Measurements from ENCODE around the gene SLC23A3.
A peak's percentile ranks its signal among the peaks of the same experiment; 100 is the strongest.
"Not testable (repeated sequence)": the region's sequence is repeated elsewhere in the genome, so short reads cannot be mapped to it uniquely, and the experiment has no call there.

The SLC23A3 gene

DNA sequence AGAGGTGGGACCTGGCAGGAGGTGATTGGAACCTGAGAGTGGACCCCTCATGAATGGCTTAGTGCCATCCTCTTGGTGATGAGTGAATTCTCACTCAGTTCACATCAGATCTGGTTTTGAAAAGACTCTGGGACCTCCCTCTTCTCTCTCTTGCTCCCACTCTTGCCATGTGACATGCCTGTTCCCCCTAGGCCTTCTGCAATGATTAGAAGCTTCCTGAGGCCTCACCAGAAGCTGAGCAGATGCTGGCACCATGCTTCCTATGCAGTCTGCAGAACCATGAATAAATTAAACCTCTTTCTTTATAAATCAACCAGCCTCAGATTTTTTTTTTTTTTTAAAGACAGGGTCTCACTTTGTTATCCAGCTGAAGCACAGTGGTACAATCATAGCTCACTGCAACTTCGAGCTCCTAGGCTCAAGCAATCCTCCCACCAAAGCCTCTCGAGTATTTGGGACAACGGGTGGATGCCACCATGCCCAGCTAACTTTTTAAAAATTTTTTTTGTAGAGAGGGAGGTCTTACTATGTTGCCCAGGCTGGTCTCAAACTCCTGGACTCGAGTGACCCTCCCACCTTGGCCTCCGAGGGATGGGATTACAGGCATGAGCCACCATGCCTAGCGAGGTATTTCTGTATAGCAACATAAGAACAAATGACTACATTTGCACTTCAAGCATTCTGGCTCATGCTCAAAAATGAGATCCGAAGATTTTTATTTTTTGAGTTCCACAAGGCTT is 34.8 kb upstream of the SLC23A3 start:
- DNase-seq: no peak

DNA sequence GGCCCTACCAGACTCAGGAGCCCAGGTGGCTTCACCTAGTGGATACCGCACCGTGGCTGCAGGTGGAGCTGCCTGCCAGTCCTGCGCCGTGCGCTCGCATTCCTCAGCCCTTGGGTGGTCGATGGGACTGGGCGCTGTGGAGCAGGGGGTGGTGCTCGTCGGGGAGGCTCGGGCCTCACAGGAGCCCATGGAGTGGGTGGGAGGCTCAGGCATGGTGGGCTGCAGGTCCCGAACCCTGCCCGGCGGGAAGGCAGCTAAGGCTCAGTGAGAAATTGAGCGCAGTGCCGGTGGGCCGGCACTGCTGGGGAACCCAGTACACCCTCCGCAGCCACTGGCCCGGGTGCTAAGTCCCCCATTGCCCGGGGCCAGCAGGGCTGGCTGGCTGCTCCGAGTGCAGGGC is 31.5 kb upstream of the SLC23A3 start:
- not testable (repeated sequence) for DNase-seq

DNA sequence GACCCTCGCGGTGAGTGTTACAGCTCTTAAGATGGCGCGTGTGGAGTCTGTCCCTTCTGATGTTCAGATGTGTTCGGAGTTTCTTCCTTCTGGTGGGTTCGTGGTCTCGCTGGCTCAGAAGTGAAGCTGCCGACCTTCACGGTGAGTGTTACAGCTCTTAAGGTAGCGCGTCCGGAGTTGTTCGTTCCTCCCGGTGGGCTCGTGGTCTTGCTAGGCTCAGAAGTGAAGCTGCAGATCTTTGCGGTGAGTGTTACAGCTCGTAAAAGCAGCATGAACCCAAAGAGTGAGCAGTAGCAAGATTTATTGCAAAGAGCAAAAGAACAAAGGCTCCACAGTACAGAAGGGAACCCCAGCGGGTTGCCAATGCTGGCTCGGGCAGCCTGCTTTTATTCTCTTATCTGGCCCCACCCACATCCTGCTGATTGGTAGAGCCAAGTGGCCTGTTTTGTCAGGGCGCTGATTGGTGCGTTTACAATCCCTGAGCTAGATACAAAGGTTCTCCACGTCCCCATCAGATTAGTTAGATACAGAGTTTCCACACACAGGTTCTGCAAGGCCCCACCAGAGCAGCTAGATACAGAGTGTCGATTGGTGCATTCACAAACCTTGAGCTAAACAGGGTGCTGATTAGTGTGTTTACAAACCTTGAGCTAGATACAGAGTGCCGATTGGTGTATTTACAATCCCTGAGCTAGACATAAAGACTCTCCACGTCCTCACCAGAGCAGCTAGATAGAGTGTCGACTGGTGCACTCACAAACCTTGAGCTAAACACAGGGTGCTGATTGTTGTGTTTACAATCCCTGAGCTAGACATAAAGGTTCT is 30.9 kb upstream of the SLC23A3 start:
- DNase-seq: not testable (repeated sequence)

DNA sequence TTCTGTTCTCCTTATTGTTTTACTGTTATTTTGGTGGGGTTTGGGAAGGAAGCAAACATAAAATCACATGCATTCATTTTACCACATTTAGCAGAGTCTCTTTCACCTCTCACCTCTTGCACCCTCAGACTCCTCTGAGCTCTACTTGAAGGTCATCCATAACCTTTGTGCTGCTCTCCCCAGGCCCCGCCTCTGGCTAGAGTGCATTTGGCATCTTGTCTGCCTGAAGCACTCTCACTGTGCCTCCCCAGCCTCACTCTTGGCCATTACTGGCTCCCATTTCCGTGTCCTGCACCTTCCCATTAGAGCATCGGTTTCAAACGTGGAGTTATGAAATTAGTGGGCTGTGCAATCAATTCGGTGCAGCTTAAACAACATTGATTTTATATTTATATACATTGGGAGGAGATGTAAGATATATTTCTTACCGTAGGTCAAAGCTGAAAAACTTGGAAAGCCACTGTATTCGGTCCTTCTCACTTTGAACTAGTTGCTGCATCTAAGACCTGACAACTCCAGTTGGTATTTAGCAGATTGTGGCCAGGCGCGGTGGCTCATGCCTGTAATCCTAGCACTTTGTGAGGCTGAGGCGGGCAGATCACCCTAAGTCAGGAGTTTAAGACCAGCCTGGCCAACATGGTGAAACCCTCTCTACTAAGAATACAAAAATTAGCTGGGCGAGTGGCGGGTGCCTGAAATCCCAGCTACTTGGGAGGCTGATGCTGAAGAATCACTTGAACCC is 29.8 kb upstream of the SLC23A3 start:
- DNase-seq: no peak

DNA sequence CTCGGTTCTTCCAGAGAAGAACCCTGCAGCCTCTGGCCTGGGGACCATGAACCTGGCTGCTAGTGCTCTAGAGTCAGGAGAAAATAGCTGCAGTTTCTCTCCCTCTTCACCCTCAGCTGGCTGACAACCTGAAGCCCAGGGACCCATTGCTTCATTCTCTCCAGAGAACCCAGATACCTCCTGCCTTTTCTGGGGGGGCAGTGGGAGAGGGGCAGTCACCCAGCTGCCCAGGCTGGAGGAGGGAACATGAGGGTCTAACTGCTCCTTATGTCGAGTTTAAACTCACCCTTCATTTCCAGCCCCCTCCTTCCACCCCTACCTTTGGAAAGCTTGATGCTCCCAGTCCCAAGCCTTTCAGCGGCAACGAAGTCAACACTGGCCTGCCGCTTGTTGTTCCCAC is 29.1 kb upstream of the SLC23A3 start:
- no peak for DNase-seq

DNA sequence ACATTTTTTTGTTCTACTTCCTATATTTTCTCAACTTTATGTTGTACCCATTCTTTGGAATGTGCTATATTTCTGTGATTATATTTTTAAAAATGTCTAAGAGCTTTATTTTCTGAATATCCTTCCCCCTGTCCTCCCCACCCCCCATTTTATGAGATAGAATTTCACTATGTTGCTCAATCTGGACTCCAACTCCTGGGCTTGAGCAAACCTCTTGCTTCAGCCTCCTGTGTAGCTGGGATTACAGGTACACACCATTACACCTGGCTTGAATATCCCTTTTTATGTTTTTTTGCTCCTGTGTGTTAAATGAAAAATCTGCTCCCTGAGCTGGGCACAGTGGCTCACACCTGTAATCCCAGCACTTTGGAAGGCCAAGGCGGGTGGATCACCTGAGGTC is 27.6 kb upstream of the SLC23A3 start:
- no peak for DNase-seq

DNA sequence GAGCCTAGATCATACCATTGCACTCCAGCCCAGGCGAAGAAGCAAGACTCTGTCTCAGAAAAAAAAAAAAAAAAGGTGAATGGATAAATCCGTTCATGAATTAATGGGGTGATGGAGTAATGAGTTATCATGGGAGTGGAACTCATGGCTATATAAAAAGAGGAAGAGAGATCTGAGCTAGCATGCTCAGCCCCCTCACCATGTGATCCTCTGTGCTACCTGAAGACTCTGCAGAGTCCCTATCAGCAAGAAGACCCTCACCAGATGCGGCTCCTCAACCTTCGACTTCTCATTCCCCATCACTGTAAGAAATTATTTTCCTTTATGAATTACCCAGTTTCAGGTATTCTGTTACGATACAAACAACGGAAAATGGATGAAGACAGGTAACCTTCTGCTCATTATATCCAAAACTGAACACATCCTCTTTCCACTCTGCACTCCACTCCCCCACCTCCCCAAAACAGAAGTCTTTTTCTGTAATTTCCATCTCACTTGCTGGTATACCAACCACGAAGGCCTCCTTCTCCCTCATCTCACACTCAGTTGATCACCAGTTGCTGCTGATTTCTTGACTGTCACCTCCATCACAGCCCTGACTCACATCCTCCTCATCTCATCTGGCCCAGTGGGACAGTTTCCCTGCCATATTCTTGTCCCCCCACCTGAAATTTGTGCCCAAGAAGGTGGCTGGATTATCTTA is 17.1 kb upstream of the SLC23A3 start:
- no peak for DNase-seq

DNA sequence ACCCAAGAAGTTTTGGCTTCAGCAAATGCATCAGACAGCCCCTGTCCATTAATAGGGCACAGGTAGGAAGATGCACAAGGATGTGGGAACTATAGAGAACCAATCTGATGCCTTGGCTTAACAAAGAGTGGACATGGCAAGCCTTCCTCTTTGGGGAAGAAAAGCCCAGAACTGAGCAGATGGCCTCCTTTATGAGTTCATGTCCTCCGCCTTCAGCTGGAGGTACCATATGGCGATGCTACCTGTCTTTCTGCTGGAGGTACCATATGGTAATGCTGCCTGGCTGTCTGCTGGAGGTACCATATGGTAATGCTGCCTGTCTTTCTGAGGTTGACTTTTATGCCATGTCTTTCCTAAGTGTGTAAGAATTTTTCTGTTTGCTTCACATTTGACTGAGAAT is 14.3 kb upstream of the SLC23A3 start:
- DNase-seq: no peak

DNA sequence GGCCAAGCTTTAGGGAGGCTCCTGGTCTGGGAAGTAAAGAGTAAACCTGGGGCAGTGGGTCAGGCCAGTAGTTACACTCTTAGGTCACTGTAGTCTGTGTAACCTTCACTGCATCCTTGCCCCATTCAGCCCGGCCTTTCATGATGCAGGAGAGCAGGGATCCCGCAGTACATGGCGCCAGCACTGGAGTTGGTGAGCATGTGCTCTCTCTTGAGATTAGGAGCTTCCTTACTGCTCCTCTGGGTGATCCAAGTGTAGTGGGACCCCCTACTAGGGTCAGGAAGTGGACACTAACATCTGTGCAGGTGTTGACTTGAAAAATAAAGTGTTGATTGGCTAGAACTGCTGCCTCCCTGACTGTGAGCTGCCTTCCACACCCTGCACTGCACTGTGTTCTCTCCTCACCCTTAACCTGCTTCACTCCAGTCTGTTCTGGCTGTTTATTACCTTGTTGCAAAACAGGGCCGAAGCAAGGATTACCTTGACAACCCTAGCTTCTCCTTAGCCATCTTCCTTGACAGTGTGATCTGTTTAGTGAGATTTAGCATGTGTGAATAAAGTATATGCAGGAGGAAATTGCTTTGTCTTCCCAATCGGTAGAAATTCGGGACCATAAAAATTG is 13.4 kb upstream of the SLC23A3 start:
- DNase-seq: no peak

DNA sequence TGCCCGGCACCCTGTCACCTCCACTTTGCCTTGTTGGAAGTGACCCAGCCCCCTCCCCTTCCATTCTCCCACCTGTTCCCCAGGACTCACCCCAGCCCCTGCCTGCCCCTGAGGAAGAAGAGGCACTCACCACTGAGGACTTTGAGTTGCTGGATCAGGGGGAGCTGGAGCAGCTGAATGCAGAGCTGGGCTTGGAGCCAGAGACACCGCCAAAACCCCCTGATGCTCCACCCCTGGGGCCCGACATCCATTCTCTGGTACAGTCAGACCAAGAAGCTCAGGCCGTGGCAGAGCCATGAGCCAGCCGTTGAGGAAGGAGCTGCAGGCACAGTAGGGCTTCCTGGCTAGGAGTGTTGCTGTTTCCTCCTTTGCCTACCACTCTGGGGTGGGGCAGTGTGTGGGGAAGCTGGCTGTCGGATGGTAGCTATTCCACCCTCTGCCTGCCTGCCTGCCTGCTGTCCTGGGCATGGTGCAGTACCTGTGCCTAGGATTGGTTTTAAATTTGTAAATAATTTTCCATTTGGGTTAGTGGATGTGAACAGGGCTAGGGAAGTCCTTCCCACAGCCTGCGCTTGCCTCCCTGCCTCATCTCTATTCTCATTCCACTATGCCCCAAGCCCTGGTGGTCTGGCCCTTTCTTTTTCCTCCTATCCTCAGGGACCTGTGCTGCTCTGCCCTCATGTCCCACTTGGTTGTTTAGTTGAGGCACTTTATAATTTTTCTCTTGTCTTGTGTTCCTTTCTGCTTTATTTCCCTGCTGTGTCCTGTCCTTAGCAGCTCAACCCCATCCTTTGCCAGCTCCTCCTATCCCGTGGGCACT is 12.7 kb upstream of the SLC23A3 start:
- peak; percentile 38 for DNase-seq

DNA sequence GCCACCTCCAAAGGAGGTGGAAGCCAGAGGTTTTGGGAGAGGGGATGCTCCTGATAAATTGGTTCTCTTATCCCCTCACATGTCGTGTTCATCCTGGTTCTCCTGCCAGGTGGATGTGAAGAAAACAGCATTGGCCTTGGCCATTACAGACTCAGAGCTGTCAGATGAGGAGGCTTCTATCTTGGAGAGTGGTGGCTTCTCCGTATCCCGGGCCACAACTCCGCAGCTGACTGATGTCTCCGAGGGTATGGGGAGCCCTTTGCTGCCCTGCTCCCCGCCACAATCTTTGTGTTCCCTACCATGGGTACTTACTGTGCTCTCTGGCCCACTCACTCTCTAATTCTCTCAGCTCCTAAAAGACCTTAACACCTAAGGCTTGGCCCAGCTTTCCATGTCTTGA is 11.7 kb upstream of the SLC23A3 start:
- DNase-seq: no peak

DNA sequence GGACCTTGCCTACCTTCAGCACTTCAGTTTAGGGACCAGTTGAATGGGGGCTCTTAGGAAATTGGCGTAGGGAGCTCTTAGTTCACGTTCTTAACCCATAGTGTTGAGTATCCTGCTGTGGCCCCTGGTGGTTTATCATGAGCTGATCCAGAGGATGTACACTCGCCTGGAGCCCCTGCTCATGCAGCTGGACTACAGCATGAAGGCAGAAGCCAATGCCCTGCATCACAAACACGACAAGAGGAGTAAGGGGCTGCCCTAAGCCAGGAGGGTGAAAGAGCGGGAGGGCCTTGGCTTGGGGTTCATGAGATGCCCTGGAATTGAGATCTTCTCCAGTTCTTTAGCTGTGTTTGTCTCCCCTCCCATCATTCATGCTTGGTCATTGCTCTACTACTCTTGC is 11.1 kb upstream of the SLC23A3 start:
- no peak for DNase-seq

DNA sequence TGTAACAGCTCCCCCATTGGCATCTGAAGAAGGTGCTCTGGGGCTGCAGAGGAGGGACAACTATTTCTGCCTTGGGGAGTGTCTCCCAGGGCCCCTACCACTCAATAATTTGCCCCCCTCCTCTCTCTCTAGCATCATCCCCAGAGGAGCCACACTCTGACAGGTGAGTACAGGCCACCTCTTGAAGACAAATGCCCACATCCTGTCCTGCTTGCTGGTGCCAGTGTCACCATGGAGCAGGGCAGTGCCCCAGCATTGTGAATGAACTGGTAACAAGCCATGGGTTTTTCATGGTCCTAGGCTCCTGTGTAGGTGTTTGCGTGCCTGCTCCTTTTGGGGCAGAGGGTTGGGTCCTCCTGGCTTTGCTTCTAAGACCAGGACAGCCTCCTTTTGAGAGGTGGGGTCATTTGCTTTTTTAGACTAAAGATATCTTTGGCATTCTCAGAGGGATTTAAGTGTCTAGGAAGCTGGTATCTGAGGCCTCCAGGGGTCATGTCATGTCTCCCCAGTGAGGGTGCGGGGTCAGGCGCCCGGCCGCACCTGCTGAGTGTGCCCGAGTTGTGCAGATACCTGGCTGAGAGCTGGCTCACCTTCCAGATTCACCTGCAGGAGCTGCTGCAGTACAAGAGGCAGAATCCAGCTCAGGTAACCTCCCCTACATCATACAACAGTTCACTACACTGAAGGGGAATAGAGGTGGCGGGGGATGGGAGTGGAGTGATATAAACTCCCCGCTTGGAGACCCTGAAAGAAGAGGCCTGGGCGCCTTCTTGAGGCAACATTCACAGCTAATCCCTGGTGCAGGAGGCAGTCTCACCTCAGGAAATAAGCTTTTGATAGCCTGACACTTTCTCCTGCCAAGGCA is 10.0 kb upstream of the SLC23A3 start:
- no peak for DNase-seq

DNA sequence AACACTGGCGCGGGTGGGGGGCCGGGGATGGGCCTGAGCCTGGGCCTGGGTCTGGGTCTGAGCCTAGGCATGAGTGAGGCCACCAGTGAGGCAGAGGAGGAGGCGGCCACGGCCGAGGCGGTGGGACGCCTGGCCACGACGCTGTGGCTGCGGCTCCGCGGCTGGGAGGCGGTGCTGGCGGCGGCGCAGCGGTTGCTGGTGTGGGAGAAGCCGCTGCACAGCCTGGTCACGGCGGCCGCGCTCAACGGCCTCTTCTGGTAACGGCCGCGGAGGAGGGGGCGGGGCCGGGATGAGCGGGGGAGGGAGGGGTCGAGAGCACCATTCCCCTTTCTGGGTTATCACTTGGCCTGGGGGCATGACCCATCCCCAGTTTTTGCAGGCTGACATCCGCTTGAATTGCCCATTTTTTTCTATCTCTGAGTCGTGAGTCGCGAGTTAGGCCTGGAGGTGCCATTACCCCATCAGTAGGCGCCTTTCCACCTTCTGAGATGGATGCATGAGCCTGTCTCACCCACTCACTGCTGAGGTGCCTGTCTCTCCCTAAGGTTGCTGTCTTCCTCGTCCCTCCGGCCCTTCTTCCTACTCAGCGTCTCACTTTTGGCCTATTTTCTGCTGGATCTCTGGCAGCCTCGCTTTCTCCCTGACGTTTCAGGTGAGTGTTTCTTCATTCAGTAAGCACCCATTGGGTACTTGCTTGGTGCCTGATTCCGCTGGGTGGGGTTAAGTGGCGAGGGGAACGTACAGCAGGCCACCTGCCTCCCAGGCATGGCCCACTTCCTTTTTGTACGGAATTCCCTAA is 8.7 kb upstream of the SLC23A3 start:
- DNase-seq: peak; percentile 34

DNA sequence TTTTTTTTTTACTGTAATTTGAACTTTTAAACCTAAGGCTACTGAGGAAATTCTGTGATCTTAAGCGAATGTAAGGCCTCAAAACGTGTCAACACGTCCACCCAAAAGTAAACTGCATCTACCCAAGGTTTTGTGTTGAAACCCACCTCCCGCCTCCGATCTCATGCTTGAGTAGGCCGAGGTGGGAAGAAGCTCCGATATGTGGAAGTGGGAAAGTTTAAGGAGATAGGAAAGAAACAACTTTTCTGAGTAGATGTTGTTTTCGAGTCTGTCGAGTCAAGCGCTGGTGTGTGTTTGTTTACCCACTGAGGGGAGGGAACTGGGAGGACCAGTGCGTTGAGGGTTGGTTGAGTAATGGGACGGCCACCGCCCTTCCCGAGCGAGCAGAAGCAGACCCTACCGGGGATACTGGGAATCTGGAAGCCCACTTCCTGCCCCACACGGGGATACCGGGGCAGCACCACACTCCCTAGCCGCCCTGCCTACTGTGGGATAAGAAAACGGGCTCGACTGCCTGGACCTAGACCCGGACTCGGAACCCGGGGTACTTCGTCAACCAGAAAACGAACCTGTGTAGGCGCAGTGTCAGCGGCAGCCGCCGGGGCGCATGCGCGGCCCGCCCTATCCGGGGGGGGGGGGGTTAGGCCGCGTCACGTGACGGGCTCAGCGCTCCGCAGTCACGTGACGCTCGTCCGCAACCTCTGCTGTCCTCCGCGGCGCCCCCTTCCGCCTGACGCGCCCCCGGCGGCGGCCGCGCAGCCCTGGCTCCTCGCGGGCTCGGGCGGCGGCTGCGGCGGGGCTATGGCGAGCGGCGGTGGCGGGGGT is 7.9 kb upstream of the SLC23A3 start, which contains the start of gene RETREG2:
TSS of gene RETREG2 (plus strand) at position 724 of the 825 bp plus-strand sequence. CDS start at position 802, 78 bp downstream.
- DNase-seq: peak; percentile 95

DNA sequence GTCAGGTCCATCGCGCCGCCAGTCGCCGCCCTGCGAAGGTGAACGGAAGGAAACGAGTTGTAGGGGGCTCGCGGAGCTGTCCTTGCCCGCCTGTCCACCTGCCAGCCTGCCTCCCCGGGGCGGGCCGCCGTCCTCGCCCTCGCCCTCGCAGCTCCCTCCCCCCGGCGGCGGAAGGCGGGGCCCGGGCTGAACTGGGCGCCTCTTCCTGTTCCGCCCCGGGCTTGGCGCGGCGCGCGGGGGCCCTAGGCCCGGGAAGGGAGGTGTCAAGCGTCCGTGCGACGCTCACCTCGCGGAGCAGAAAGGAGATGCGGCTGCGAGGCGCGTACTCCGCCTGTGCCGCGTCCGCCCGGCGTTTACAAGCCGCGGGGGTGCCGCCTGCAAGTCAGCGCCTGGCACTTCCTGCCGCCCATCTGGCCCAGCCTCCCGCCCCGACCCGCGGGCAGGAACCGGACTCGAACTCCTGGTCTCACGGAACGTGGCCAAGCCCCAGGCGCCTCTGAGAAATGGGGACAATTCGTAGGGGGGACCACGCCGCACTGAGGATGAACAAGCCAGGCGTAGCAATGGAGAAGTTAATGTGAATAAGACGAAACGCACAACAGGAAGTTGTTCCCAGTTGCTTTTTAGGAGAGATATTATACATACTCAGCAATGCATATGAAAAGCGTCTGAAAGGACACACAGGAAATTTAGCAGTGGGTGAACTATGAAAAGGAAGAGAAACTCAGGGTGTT is 7.2 kb upstream of the SLC23A3 start, which contains the start of gene CNPPD1:
TSS of gene CNPPD1 (minus strand) at position 108 of the 734 bp plus-strand sequence. CDS start at position 11, 97 bp downstream.
- peak; percentile 91 for DNase-seq

DNA sequence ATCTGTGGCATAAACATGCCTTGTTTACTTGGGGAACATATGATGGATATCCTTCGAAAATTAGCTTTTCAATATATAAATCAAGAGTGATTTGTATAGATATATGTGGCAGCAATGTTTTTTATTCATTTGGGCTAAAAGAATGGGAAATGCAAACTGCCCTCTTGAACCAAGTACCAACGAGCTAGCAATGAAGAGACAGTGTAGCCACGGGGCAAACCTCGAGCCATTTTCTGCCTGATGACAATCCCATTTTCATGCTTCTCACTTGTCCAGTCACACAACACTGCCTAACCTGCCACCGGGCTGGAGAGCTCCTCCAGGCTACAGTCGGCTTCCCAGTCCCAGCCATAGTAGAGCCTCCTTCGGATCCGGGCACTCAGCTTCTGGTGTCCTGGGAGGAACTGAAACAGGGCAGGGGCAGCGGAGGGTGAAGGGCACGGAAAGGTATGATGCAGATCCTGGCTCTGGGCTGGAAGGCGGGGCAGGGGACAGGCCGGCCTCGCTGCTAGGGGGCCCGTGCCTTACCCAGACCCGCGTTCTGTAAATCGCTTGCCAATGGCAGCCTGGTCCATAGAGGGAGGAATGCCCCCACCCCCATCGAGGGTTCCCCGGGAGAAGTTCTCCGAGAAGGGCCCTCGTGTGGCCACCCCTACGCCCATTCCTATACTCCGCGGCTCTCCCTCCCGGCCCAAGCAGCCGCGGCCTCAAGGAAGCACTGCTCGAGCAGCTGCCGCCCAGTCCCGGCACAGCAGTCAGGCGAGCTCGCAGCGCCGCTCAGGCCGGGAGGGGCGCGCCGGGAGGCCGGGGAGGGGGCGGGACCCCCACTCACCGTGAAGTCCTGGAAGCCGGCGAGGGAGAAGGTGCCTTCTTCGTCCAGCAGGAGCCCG is 6.3 kb upstream of the SLC23A3 start:
- peak; percentile 67 for DNase-seq
